K562 (cell line): ENCODE results near the gene C21orf58. TPM values are rescaled to one million over a fixed set of nuclear protein-coding genes. Genes with fewer than 3 reads are reported as not detected.

ENCODE experiments used
- CBX2 ChIP-seq: fragments of 200-600 bp; sonication (generic); IDR thresholded peaks from one replicate; pipeline ENCODE4 v1.6.1; 2012; ENCODE audit warnings: mild to moderate bottlenecking, low read length, inconsistent platforms; ENCODE audit not compliant: insufficient read depth, poor library complexity, severe bottlenecking
- FUS ChIP-seq: fragments of 200-400 bp; formaldehyde crosslinking; optimal IDR thresholded peaks from 2 replicates; pipeline ENCODE3; 2017; ENCODE audit warnings: low read depth, low read length
- IFI16 ChIP-seq: fragments of 250-450 bp; sonication (Bioruptor Pico); IDR thresholded peaks from 2 replicates; pipeline ENCODE4 v2.1.2; 2022; ENCODE audit warnings: mild to moderate bottlenecking, inconsistent platforms
- NELFE ChIP-seq: IDR thresholded peaks from 2 replicates; pipeline ENCODE4 v1.6.1; 2011; ENCODE audit warnings: mild to moderate bottlenecking; ENCODE audit not compliant: insufficient read depth, insufficient read length
- NR2F6 ChIP-seq: fragments of 450-650 bp; formaldehyde crosslinking; IDR thresholded peaks from 2 replicates; pipeline ENCODE4 v1.4.0; 2020; ENCODE audit warnings: mild to moderate bottlenecking
- ZBTB11 ChIP-seq, 3 experiments: fragments of 200-800 bp in 1 of 3; fragments of 250-450 bp in 1 of 3; fragments of 450-650 bp in 1 of 3; sonication (Bioruptor Pico) in 1 of 3; sonication (Bioruptor generic) in 1 of 3; formaldehyde crosslinking in 1 of 3; IDR thresholded peaks; 2 replicates each; pipeline versions ENCODE4 v1.6.1 to v1.8.0; 2016 to 2022; ENCODE audit warnings: mild to moderate bottlenecking in 2 of 3, missing genetic modification characterization in 2 of 3, missing compliant biosample characterization in 1 of 3, moderate library complexity in 1 of 3
- ZBTB40 ChIP-seq, 2 experiments: fragments of 450-650 bp in 1 of 2; sonication (generic) in 1 of 2; formaldehyde crosslinking in 1 of 2; IDR thresholded peaks; 2 replicates each; pipeline versions ENCODE4 v1.7.1 to v1.9.0; 2016 to 2022; ENCODE audit warnings: inconsistent platforms in 1 of 2, mild to moderate bottlenecking in 1 of 2, missing genetic modification reagents in 1 of 2
- ZNF384 ChIP-seq: IDR thresholded peaks from 2 replicates; pipeline ENCODE4 v1.6.1; 2012; ENCODE audit warnings: low read depth, low read length, improper control_type of control experiment
- ZNF699 ChIP-seq: fragments of 250-450 bp; sonication (Bioruptor Pico); IDR thresholded peaks from 2 replicates; pipeline ENCODE4 v1.8.0; 2021; ENCODE audit warnings: mild to moderate bottlenecking, moderate library complexity; ENCODE audit not compliant: insufficient replicate concordance
- polyA plus RNA-seq, 8 experiments: library from polyadenylated mRNA; depleted of rRNA in 4 of 8; stranded (reverse) in 5 of 8; unstranded in 3 of 8; fragments of >200 nt; fragmentation: Nextera tagmentation in 2 of 8; fragmentation: Illumina TruSeq in 1 of 8; extraction: Ambion mirVana in 2 of 8; extraction: Trizol in 1 of 8; gene quantifications; 2 replicates each; pipeline versions ENCODE4 v1.2.1 to v1.2.3, GENCODE V29; 2011 to 2014; ENCODE audit warnings: inconsistent platforms in 1 of 8, missing spikeins in 1 of 8
- total RNA-seq, 7 experiments: library from RNA; depleted of rRNA in 6 of 7; stranded (reverse); fragments of >200 nt in 6 of 7; fragmentation: Illumina TruSeq in 2 of 7; extraction: Trizol in 2 of 7; gene quantifications; 2 replicates each; pipeline versions ENCODE4 v1.2.1 to v1.2.3, GENCODE V29; 2011 to 2021; ENCODE audit warnings: low replicate concordance in 1 of 7
- TF ChIP-seq, protein P1 (sequence below): fragments of 250-450 bp; sonication (Bioruptor Pico); IDR thresholded peaks from 2 replicates; pipeline ENCODE4 v1.5.0; 2021; ENCODE audit warnings: mild to moderate bottlenecking, moderate library complexity

The C21orf58 gene
- total and polyA plus RNA-seq, 9 of the 15 experiments (the other 6 are each of a cell fraction or from before 2014, with no cell fraction given) = 1.2 to 30.5 (median 12.4) TPM

DNA sequence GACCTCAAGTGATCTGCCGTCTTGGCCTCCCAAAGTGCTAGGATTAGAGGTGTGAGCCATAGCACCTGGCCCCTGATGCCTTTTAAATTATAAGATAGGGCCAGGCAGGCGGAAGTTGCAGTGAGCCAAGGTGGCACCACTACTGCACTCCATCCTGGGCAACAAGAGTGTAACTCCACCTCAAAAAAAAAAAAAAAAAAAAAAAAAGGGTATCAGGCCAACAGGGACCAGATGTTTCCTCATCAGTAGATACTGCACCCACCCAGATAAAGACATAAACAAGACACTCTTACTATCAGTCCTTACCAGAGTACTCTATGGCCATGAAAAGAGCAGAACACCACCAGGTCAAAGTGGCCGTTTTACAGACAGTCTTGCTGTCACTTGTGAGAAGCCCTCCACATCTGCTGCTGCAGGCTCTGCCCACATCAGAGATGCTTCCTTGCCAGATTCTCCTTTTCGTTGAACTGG, 3.3 kb downstream of the C21orf58 start (continued):
- TF ChIP-seq, protein P1, sequence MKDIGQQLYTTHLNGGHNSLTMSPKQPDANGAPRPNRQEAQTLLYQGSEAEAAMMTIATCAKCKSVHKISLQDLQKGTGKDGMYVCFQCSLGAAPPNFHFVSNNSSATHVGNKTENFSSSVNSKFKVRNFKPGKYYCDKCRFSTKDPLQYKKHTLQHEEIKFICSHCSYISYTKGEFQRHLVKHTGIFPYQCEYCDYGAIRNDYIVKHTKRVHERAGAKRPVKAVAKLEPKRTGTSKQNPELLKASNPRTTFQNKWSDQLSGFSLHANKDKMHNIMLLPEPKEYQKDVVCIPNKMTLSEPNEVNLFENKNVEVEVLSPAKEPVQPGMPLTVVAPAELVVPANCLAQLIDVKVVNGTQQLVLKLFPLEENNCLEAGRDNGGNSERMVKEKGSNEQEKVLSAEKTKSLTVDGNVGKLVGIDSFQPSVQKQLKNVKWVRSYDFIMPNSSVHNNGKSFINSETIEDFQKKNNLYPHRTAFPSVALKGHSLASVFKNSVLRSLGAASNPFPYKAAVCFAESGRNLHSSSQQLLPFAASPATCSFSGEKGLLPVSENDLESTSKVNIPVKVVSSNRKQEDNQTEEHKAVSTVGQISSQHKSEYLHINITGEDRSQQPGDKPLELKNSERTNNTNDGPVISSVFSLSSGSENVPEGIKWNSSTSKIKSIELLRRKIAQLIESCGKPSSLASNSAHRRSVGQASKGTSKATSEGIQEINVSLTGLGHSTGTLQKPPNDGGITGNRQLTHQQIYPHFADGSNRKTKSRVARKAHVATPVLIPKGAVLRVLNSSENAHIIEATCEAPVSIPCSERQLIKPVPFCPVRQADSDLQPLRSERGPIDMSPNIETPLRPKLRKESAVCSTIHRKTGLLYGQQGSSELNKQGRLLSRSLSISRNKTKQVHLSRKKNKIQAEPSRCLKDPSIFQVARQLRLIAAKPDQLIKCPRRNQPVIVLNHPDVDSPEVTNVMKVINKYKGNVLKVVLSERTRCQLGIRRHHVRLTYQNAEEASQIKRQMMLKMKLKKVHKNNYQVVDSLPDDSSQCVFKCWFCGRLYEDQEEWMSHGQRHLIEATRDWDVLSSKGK (CRISPR knock-in tag) = no peak
- no peak for TF ChIP-seq ZNF699 (CRISPR knock-in tag)
- 0 out of 2 replicates have a peak, but pooled peaks have one; percentile 18 for TF ChIP-seq IFI16 (CRISPR knock-in tag)
- TF ChIP-seq FUS = no peak
- TF ChIP-seq NR2F6 (CRISPR knock-in tag) = no peak
- peak in 1 of 3 experiments; percentile 91; a peak in 2 of 6 replicates for TF ChIP-seq ZBTB11 (CRISPR knock-in tag; IDR thresholded peaks at IDR 0.05)
- no peak for TF ChIP-seq NELFE
- TF ChIP-seq ZBTB40 (IDR thresholded peaks at IDR 0.05) = no peak
- no peak for TF ChIP-seq ZBTB40 (CRISPR knock-in tag; IDR thresholded peaks at IDR 0.05)
- TF ChIP-seq ZNF384 = peak; percentile 100
- TF ChIP-seq CBX2 = no peak
